ENCODE measurements around the gene TCAP.

DNA sequence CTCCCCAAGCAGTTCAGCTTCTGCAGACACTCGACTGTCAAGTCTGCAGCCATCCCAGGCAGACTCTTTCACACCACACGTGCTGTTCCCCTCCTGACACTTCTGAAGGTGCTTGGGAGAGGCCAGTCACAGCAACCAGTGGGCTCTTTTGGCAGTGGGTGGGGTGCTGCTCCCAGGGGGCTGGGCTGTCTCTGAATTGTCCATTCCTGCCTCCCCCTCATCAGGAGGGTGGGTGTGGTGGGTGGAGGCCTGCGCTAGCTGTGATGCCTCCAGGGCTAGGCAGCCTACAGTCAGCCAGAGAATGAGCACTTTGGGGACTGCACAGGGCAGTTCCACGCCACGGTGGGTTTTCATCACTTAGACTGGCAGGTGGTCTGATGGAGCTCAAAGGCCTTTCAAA, 17.9 kb upstream of the TCAP start:
- TF ChIP-seq, protein P1, sequence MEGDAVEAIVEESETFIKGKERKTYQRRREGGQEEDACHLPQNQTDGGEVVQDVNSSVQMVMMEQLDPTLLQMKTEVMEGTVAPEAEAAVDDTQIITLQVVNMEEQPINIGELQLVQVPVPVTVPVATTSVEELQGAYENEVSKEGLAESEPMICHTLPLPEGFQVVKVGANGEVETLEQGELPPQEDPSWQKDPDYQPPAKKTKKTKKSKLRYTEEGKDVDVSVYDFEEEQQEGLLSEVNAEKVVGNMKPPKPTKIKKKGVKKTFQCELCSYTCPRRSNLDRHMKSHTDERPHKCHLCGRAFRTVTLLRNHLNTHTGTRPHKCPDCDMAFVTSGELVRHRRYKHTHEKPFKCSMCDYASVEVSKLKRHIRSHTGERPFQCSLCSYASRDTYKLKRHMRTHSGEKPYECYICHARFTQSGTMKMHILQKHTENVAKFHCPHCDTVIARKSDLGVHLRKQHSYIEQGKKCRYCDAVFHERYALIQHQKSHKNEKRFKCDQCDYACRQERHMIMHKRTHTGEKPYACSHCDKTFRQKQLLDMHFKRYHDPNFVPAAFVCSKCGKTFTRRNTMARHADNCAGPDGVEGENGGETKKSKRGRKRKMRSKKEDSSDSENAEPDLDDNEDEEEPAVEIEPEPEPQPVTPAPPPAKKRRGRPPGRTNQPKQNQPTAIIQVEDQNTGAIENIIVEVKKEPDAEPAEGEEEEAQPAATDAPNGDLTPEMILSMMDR (IDR thresholded peaks at IDR 0.05): no peak
- no peak for TF ChIP-seq POLR2AphosphoS5 (IDR thresholded peaks at IDR 0.05; ENCODE audit: low read depth, low read length)
